ENCODE data around the gene ATP11C. TPM values are rescaled to one million over a fixed set of nuclear protein-coding genes. Genes with fewer than 3 reads are reported as not detected.

ATP11C gene
- total and polyA plus RNA-seq, 5 donors from 2014 or later: 2.9 to 19.4 (median 4.4) TPM

Other genes starting within 250 kb of the ATP11C start
- gene MCF2, start 224.9 kb downstream of the ATP11C start, total RNA-seq: 0.27 TPM
- not detected for gene MCF2, start 224.9 kb downstream of the ATP11C start, polyA plus RNA-seq
- not detected for gene CXorf66, start 32.5 kb upstream of the ATP11C start, total RNA-seq
- gene CXorf66, start 32.5 kb upstream of the ATP11C start, polyA plus RNA-seq: not detected